Measurements from ENCODE around the gene GPR153.

The GPR153 gene

GRCh38 chr1:6286266-6286665 is 25.4 kb upstream of the GPR153 start:
- FAIRE-seq: no peak

- FAIRE-seq: no peak
These were observed 24.4 kb upstream of the GPR153 start for GRCh38 chr1:6285336-6285735.

- FAIRE-seq: no peak
These were observed 21.8 kb upstream of the GPR153 start for GRCh38 chr1:6282577-6283270.

- no peak for FAIRE-seq
These were observed 20.9 kb upstream of the GPR153 start for GRCh38 chr1:6281511-6282402.

- FAIRE-seq: no peak
These were observed 20.0 kb upstream of the GPR153 start for GRCh38 chr1:6280761-6281451.

DNA sequence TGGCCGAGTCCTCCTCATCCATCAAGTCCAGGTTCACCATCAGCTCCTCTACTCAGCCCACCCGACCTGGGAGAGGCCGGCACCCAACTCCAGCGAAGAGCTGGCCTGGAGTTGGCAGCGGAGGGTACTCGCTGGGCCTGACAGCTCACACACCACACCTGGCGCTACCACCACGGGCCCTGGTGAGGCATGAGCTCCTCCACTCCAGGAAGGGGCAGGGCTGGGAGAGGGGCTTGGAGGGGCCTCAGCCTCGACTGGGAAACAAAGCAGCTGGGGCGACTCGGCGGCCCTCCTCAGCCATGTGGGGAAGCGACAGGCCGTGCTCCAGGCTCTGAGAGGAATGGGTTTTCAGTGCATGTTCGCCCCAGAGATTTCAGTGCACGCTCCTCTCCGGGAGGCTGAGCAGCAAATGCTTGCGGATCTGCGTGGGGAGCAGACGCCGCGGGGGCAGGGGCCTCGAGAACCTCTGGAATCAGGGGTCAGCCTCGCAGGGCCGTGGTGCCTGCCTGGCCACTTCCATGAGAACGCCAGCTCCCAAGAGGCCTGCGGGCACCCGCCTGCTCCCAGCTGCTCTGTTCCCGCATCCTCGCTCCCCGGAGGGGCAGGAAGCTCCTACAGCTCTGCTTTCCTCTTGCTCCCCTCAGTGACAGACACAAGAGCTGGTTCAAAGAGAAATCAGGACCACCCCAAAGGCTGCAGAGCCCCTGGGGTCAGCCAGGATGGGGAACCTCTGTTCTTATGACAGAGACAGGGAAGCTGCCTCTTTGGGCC is 18.9 kb upstream of the GPR153 start:
- FAIRE-seq: no peak

GRCh38 chr1:6279066-6279465 is 18.2 kb upstream of the GPR153 start:
- no peak for FAIRE-seq

GRCh38 chr1:6278263-6278662 is 17.4 kb upstream of the GPR153 start:
- FAIRE-seq: no peak

DNA sequence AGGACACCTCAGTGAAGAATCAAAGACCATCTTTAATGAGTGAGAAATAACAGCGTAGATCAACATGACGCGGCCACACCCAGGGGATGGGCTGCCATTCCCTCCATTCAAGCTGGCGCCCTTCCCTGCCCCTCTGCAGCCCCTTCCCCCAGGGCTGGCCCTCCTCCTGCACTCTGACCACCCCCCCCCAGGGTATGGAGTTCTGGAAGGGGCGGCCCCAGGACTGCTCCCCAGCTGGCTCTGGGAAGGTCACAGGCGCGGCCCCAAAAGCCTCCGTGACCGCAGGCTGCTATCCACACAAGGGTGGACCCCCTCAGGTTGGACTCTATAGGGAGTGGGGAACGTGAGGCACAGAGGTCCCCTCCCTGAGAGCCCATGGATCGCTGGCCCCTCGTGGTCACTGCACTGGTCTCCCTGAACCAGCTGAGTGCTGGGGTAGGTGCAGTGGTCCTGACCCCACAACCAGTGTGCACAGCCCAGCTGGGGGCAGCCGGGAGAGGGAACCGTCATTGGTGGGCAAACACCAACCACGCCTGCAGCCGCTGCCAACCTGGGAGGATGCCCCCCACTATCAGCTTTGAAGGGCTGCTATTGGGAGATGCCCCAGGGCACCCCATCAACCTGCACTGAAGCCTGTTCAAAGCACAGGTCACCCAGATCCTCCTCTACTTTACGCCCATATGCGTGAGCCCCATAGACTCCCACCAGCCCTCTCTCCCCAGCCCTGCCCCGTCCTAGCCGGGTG is 16.1 kb upstream of the GPR153 start:
- FAIRE-seq: no peak

DNA sequence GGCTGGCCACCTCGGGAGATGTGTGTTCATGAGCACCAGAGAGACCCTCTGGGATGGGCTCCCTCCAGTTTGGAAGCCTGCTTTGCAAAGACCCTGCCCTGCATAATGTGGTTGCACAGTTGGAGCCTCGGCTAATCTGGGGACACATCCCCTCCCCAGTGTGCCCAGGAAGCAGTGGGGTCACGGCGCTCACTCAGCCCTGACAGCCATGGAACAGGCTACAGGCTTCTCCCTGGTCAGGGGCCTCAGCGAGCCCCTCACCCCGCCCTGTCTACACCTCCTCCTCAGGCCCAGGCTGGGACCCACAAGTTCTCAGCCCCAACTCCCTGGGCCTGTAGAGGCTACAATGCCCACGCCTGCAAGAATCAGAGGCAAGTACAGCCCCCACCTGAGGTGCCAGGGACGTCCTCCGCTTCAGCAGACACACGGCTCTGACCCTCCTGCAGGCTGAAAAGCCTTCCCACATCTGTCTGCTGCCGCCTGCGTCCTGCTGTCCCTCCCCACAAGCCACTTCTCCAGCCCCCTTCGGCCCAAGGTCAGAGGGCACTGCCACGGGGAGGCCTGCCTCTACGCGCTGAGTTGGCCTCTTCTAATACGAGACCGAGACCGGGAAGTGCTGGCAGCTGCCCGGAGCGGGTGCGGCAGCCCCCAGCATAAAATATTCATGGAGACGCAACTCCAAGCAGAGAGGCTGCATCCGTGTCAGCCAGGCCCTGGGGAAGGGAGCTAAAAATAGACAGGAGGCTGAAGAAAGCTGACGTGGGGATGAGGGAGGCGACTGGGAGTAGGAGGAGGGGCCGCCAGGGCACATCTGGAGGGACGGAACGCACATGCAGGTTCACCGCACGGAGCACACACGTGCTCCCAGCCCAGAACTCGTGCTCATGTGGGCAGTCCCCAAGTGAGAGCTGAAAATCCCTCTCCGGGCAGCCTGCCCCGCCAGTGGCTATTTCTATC is 15.2 kb upstream of the GPR153 start:
- FAIRE-seq: no peak

GRCh38 chr1:6274622-6275139 is 13.8 kb upstream of the GPR153 start:
- FAIRE-seq: no peak

GRCh38 chr1:6274102-6274501 is 13.2 kb upstream of the GPR153 start:
- FAIRE-seq: no peak

- no peak for FAIRE-seq
These were observed 12.5 kb upstream of the GPR153 start for GRCh38 chr1:6273380-6273891.

DNA sequence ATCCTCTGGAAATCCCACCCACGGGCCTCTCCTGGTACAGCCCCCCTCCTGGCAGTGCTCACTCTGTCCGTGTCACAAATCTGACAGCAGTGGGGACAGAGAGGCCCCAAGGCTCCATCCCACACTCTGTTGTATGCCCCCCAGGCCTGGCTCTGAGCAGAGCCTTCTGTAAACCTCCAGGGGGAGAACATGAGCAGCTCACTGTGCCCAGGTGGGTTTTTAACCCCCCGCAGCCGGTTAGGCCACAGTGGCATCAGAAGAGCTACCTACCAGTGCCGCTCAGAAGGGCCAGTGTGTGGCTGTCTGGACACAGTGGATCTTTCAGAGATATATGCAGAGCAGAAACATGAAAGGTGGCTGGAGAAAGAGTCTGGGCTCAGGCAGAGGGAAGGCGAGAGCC is 12.0 kb upstream of the GPR153 start:
- FAIRE-seq: no peak

- no peak for FAIRE-seq
These were observed 11.6 kb upstream of the GPR153 start for GRCh38 chr1:6272452-6272851.

DNA sequence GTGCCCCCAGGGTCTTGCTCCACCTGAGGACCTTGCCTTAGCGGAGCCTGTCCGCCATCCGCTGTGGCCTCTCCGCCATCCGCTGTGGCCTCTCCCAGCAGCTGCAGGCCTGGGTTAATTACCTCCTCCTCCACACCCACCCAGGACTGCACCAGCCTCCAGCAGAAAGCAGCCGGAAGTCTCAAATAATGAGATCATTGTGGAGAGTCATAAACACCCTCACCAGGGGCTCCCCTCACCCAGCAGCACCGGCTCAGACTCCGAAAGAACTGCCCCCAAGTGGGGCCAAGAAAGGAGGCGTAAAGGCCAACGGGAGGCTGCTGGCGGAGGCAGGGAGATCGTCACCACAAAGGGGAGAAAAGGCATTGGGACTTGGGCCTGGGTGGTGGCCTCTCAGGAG is 10.7 kb upstream of the GPR153 start:
- FAIRE-seq: no peak

DNA sequence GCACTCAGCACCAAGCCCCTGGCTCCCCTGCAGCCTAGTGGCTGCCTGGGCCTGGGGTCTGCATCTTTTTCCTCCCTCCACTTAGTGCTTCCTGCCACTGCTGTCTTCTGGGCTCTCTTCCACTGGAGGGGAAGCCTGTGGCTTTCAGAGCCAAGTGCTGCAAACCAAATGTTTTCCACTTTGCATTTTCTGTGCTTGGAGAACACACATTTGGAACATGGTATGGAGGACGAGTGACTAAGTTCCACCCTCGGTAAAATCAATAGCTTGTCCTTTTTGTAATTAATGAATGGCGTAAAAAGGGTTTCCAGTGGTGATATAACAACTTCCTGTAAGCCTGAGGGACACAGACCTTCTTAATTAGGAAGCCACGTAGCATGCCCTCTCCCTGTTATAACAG is 10.1 kb upstream of the GPR153 start:
- FAIRE-seq: no peak

DNA sequence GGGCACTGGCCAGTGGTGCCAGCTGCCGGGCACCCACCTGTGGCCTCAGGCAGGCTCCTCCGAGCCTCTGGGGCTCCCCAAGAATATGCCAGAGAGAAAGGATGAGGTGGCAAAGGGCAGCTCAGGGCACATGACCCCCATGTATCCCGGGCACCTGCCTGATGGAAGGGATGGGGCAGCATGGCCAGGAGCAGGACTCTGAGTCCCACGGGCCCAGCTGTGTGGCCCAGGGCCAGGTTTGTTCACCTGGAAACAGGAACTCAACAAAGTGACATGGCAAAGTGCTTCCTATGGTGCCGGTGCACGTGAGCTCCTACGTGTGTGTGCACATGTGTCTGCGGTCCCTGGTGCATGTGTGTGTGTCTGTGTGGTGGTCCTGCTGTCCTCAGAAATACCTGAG is 9.5 kb upstream of the GPR153 start:
- FAIRE-seq: no peak

GRCh38 chr1:6269720-6270400 is 9.0 kb upstream of the GPR153 start:
- no peak for FAIRE-seq

- FAIRE-seq: no peak
These were observed 8.4 kb upstream of the GPR153 start for GRCh38 chr1:6269296-6269695.
